Endodermal cell (in vitro differentiated cells): ENCODE measurements around the gene IL1R1. TPM values are rescaled to one million over a fixed set of nuclear protein-coding genes. Genes with fewer than 3 reads are reported as not detected.
"Not testable (repeated sequence)": the region's sequence is repeated elsewhere in the genome, so short reads cannot be mapped to it uniquely, and the experiment has no call there.

Experiments used
- DNase-seq: peaks from one replicate; pipeline ENCODE4 v3.0.0-alpha.2; 2017
- H3K27ac ChIP-seq: 2 replicates; pipeline ENCODE4 v1.5.1; 2013; ENCODE audit warnings: mild to moderate bottlenecking, low read depth, low read length, moderate library complexity
- H3K27me3 ChIP-seq: 2 replicates; pipeline ENCODE4 v1.6.1; 2013; ENCODE audit warnings: mild to moderate bottlenecking, low read length, moderate library complexity; ENCODE audit not compliant: insufficient read depth, control insufficient read depth, poor library complexity, severe bottlenecking
- H3K36me3 ChIP-seq: 2 replicates; pipeline ENCODE4 v1.7.0; 2013; ENCODE audit warnings: mild to moderate bottlenecking, low read length, moderate library complexity; ENCODE audit not compliant: control insufficient read depth, insufficient read depth
- H3K4me1 ChIP-seq: one replicate; pipeline ENCODE4 v1.7.0; 2013; ENCODE audit warnings: low read length; ENCODE audit not compliant: control insufficient read depth, insufficient read depth
- H3K4me3 ChIP-seq: 2 replicates; pipeline ENCODE4 v1.5.1; 2013; ENCODE audit warnings: mild to moderate bottlenecking, low read length, moderate library complexity
- H3K9ac ChIP-seq: 2 replicates; pipeline ENCODE4 v1.6.1; 2013; ENCODE audit warnings: mild to moderate bottlenecking, low read length, moderate library complexity; ENCODE audit not compliant: poor library complexity, severe bottlenecking; ENCODE audit errors: extremely low read depth
- H3K9me3 ChIP-seq: 2 replicates; pipeline ENCODE4 v1.6.1; 2013; ENCODE audit warnings: mild to moderate bottlenecking, low read length, moderate library complexity; ENCODE audit not compliant: control insufficient read depth
- H3K27ac Mint-ChIP-seq: 2 replicates; pipeline ENCODE4 v1.8.0; 2020; ENCODE audit warnings: mixed read lengths
- H3K27me3 Mint-ChIP-seq: 2 replicates; pipeline ENCODE4 v1.8.0; 2021; ENCODE audit warnings: mild to moderate bottlenecking, mixed read lengths; ENCODE audit not compliant: insufficient read depth
- H3K36me3 Mint-ChIP-seq: 2 replicates; pipeline ENCODE4 v1.8.0; 2020; ENCODE audit warnings: low read depth, mixed read lengths
- H3K4me1 Mint-ChIP-seq: 2 replicates; pipeline ENCODE4 v1.8.0; 2020; ENCODE audit warnings: mixed read lengths
- H3K4me3 Mint-ChIP-seq: 2 replicates; pipeline ENCODE4 v1.8.0; 2020; ENCODE audit warnings: mild to moderate bottlenecking, moderate library complexity, mixed read lengths
- H3K9me3 Mint-ChIP-seq: 2 replicates; pipeline ENCODE4 v1.8.0; 2020; ENCODE audit warnings: mild to moderate bottlenecking, mixed read lengths
- CTCF ChIP-seq: fragments of 200-600 bp; sonication (generic); conservative IDR thresholded peaks from 2 replicates; pipeline ENCODE4 v1.5.0; 2021; ENCODE audit warnings: antibody characterized with exemption, mild to moderate bottlenecking
- WGBS, 2 experiments: methylation state at CpG; one replicate each; pipeline versions ENCODE4 v1.1.5 to v1.1.7; 2013; ENCODE audit warnings: missing lambda C conversion rate in 2 of 2, mixed read lengths in 1 of 2; ENCODE audit not compliant: insufficient coverage in 1 of 2, insufficient read length in 1 of 2; 5-methylcytosine and 5-hydroxymethylcytosine counted together
- total RNA-seq, 2 donors: library from RNA; stranded (reverse); fragmentation: NEBNext Ultra II Directional in 1 of 2; extraction: Animal tissue kit (Norgen Biotek cat#: 25700) in 1 of 2; gene quantifications; 2 replicates in 1 of 2; 3 replicates in 1 of 2; pipeline ENCODE4 v1.2.1, GENCODE V29; 2021

IL1R1 gene
- total RNA-seq, 2 donors from 2014 or later: 3.0 to 4.1 TPM

DNA sequence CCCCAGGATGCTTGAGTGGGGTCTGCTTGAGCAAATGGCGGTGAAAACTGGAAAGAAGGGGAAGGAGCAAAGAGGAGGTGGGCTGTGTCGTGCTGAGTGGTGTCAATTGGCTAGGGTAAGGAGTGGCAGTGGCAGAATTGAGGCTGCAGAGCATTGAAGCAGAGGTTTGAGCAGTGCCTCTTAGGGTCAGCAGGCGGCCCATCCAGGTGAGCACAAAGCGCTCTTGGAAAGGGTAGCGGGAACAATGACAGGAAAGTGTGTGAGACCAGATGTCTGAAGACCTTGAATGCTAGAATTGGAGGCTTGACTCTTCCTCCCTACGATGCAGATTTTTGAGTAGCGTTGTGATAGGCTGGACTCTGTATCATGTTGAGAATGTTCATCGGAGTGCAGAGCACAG, 39.3 kb upstream of the IL1R1 start:
- no peaks in the 10 kb centered on the region for H3K27me3 Mint-ChIP-seq
- no peak overlapping the region for H3K4me3 Mint-ChIP-seq
- H3K9me3 Mint-ChIP-seq: no peaks in the 10 kb centered on the region
- DNase-seq: no peak
- WGBS, 2 experiments: 92 to 100% methylated on average over 6 to 8 of the region's 8 CpGs
- H3K4me1 Mint-ChIP-seq: peaks cover 3% of the 10 kb centered on the region
- no peaks in the 10 kb centered on the region for H3K36me3 Mint-ChIP-seq
- Histone ChIP-seq H3K27ac (no peak overlapping the region), H3K27me3 (no peaks in the 10 kb centered on the region), H3K4me1 (no peaks in the 10 kb centered on the region), H3K36me3 (no peaks in the 10 kb centered on the region), H3K9me3 (peaks cover 6% of the 10 kb centered on the region), H3K9ac (no peak overlapping the region), H3K4me3 (no peak overlapping the region)
- TF ChIP-seq CTCF: peak; percentile 41
- H3K27ac Mint-ChIP-seq: no peak overlapping the region

GRCh38 chr2:102103992-102104871, 38.3 kb upstream of the IL1R1 start:
- peaks cover 3% of the 10 kb centered on the region for H3K4me1 Mint-ChIP-seq
- DNase-seq: no peak
- Histone ChIP-seq H3K27me3 (no peaks in the 10 kb centered on the region), H3K9ac (no peak overlapping the region), H3K4me1 (no peaks in the 10 kb centered on the region), H3K4me3 (no peak overlapping the region), H3K9me3 (peaks cover 6% of the 10 kb centered on the region), H3K27ac (no peak overlapping the region), H3K36me3 (no peaks in the 10 kb centered on the region)
- H3K36me3 Mint-ChIP-seq: no peaks in the 10 kb centered on the region
- WGBS, 2 experiments: 91 to 93% methylated on average over 5 to 15 of the region's 15 CpGs
- no peak for TF ChIP-seq CTCF
- H3K27ac Mint-ChIP-seq: no peak overlapping the region
- H3K9me3 Mint-ChIP-seq: no peaks in the 10 kb centered on the region
- no peak overlapping the region for H3K4me3 Mint-ChIP-seq
- no peaks in the 10 kb centered on the region for H3K27me3 Mint-ChIP-seq

GRCh38 chr2:102106133-102106556, 36.4 kb upstream of the IL1R1 start:
- 80 to 94% methylated on average over 1 to 5 of the region's 5 CpGs for WGBS, 2 experiments

GRCh38 chr2:102106813-102107740, 35.5 kb upstream of the IL1R1 start:
- not testable (repeated sequence) for H3K9ac ChIP-seq, H3K36me3 ChIP-seq, H3K27ac Mint-ChIP-seq, DNase-seq, H3K27ac ChIP-seq, H3K27me3 Mint-ChIP-seq, H3K4me3 Mint-ChIP-seq, H3K4me1 ChIP-seq, H3K27me3 ChIP-seq, H3K9me3 Mint-ChIP-seq, H3K9me3 ChIP-seq, H3K4me3 ChIP-seq, H3K36me3 Mint-ChIP-seq
- H3K4me1 Mint-ChIP-seq: peaks cover 13% of the 10 kb centered on the region
- 93 to 100% methylated on average over 1 to 5 of the region's 6 CpGs for WGBS, 2 experiments

More at GRCh38 chr2:102106133-102106556, 36.4 kb upstream of the IL1R1 start:
- H3K36me3 ChIP-seq: no peaks in the 10 kb centered on the region
- H3K27me3 Mint-ChIP-seq: no peaks in the 10 kb centered on the region
- no peaks in the 10 kb centered on the region for H3K36me3 Mint-ChIP-seq
- H3K4me1 ChIP-seq: no peaks in the 10 kb centered on the region
- no peak overlapping the region for H3K27ac ChIP-seq
- H3K27ac Mint-ChIP-seq: no peak overlapping the region
- no peak overlapping the region for H3K9ac ChIP-seq
- peaks cover 6% of the 10 kb centered on the region for H3K4me1 Mint-ChIP-seq
- no peak for TF ChIP-seq CTCF
- DNase-seq: no peak
- H3K4me3 ChIP-seq: no peak overlapping the region
- H3K27me3 ChIP-seq: no peaks in the 10 kb centered on the region
- H3K9me3 Mint-ChIP-seq: no peaks in the 10 kb centered on the region
- H3K4me3 Mint-ChIP-seq: no peak overlapping the region
- peaks cover 6% of the 10 kb centered on the region for H3K9me3 ChIP-seq
